HG02885 (cell line): ENCODE data around the gene ART5.
"Not testable (repeated sequence)": the region's sequence is repeated elsewhere in the genome, so short reads cannot be mapped to it uniquely, and the experiment has no call there.

ENCODE experiments used
- ATAC-seq: cut with Tn5 transposase; IDR thresholded peaks from one replicate; pipeline ENCODE4 v1.9.1; 2021; ENCODE audit warnings: mild to moderate bottlenecking; ENCODE audit not compliant: unreplicated experiment, poor library complexity

ART5 gene

DNA sequence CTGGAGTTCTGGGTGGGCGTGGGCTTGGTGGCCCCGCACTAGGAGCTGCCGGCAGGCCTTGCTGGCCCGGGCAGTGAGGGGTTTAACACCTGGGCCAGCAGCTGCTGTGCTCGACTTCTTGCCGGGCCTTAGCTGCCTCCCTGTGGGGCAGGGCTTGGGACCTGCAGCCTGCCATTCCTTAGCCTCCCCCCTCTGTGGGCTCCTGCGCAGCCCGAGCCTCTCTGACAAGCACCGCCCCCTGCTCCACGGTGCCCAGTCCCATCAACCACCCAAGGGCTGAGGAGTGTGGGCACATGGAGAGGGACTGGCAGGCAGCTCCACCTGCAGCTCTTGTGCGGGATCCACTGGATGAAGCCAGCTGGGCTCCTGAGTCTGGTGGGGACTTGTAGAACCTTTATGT is 53.0 kb downstream of the ART5 start:
- not testable (repeated sequence) for ATAC-seq
